Liver (tissue), 9 donors: ENCODE data around the gene DAPP1. TPM values are rescaled to one million over a fixed set of nuclear protein-coding genes. Genes with fewer than 3 reads are reported as not detected.
A peak's percentile ranks its signal among the peaks of the same experiment; 100 is the strongest.

ENCODE experiments used
- DNase-seq: peaks from one replicate; pipeline ENCODE4 v3.0.0-alpha.2; 2017; ENCODE audit warnings: low spot score
- H3K27ac ChIP-seq, 2 donors: one replicate each; pipeline ENCODE4 v1.7.0; 2013; ENCODE audit warnings: inconsistent platforms in 2 of 2, low read length in 2 of 2, control low read depth in 1 of 2, low read depth in 1 of 2, mild to moderate bottlenecking in 1 of 2
- H3K27me3 ChIP-seq, 4 donors: one replicate each; pipeline versions ENCODE4 v1.6.1 to v1.7.0; 2013; ENCODE audit warnings: low read length in 3 of 4, inconsistent platforms in 1 of 4, mild to moderate bottlenecking in 1 of 4, moderate library complexity in 1 of 4; ENCODE audit not compliant: control insufficient read depth in 4 of 4, insufficient read depth in 4 of 4
- H3K36me3 ChIP-seq, 4 donors: one replicate each; pipeline versions ENCODE4 v1.6.1 to v1.7.0; 2013; ENCODE audit warnings: low read length in 3 of 4, mild to moderate bottlenecking in 3 of 4, low read depth in 1 of 4, moderate library complexity in 1 of 4; ENCODE audit not compliant: control insufficient read depth in 4 of 4, insufficient read depth in 3 of 4
- H3K4me1 ChIP-seq, 4 donors: one replicate each; pipeline versions ENCODE4 v1.6.1 to v1.7.0; 2013; ENCODE audit warnings: low read length in 3 of 4, mild to moderate bottlenecking in 3 of 4, moderate library complexity in 1 of 4; ENCODE audit not compliant: control insufficient read depth in 4 of 4, insufficient read depth in 4 of 4
- H3K4me3 ChIP-seq, 3 donors: one replicate each; pipeline versions ENCODE4 v1.6.1 to v1.7.0; 2013; ENCODE audit warnings: low read length in 3 of 3, control low read depth in 1 of 3, low read depth in 1 of 3, mild to moderate bottlenecking in 1 of 3
- H3K9ac ChIP-seq, 2 donors: one replicate each; pipeline ENCODE4 v1.7.0; 2013; ENCODE audit warnings: low read length in 2 of 2, mild to moderate bottlenecking in 2 of 2, moderate library complexity in 2 of 2, control low read depth in 1 of 2, low read depth in 1 of 2
- H3K9me3 ChIP-seq, 4 donors: one replicate each; pipeline versions ENCODE4 v1.6.1 to v1.7.0; 2013; ENCODE audit warnings: low read length in 3 of 4; ENCODE audit not compliant: control insufficient read depth in 4 of 4
- EGR1 ChIP-seq, 2 donors: IDR thresholded peaks; 2 replicates each; pipeline ENCODE4 v1.6.1; 2016 to 2018; ENCODE audit warnings: antibody characterized with exemption in 2 of 2, low read depth in 2 of 2
- FOXA1 ChIP-seq: IDR thresholded peaks from 2 replicates; pipeline ENCODE4 v1.6.1; 2016; ENCODE audit warnings: antibody characterized with exemption
- FOXA2 ChIP-seq: IDR thresholded peaks from 2 replicates; pipeline ENCODE4 v1.6.1; 2016; ENCODE audit warnings: antibody characterized with exemption
- GABPA ChIP-seq, 2 donors: IDR thresholded peaks in 1 of 2; conservative IDR thresholded peaks in 1 of 2; 2 replicates each; pipeline ENCODE4 v1.6.1; 2016; ENCODE audit warnings: antibody characterized with exemption in 2 of 2, mild to moderate bottlenecking in 1 of 2, moderate library complexity in 1 of 2
- HNF4A ChIP-seq, 2 donors: conservative IDR thresholded peaks; 2 replicates each; pipeline ENCODE4 v1.6.1; 2016; ENCODE audit warnings: antibody characterized with exemption in 2 of 2, mild to moderate bottlenecking in 2 of 2
- HNF4G ChIP-seq: IDR thresholded peaks from 2 replicates; pipeline ENCODE4 v1.6.1; 2016; ENCODE audit warnings: antibody characterized with exemption
- JUND ChIP-seq, 2 donors: IDR thresholded peaks; 2 replicates each; pipeline ENCODE4 v1.6.1; 2016; ENCODE audit warnings: antibody characterized with exemption in 2 of 2
- NR2F2 ChIP-seq: IDR thresholded peaks from 2 replicates; pipeline ENCODE4 v1.6.1; 2016; ENCODE audit warnings: antibody characterized with exemption
- RAD21 ChIP-seq, 2 donors: IDR thresholded peaks; 2 replicates each; pipeline ENCODE4 v1.6.1; 2016; ENCODE audit warnings: antibody characterized with exemption in 2 of 2, mild to moderate bottlenecking in 2 of 2
- RXRA ChIP-seq, 2 donors: IDR thresholded peaks; 2 replicates each; pipeline ENCODE4 v1.6.1; 2017 to 2018; ENCODE audit warnings: antibody characterized with exemption in 2 of 2, mild to moderate bottlenecking in 1 of 2
- SP1 ChIP-seq: IDR thresholded peaks from 2 replicates; pipeline ENCODE4 v1.6.1; 2018; ENCODE audit warnings: antibody characterized with exemption, mild to moderate bottlenecking
- TAF1 ChIP-seq: conservative IDR thresholded peaks from 2 replicates; pipeline ENCODE4 v1.6.1; 2016; ENCODE audit warnings: antibody characterized with exemption, mild to moderate bottlenecking
- YY1 ChIP-seq: IDR thresholded peaks from 2 replicates; pipeline ENCODE4 v1.6.1; 2016; ENCODE audit warnings: antibody characterized with exemption, mild to moderate bottlenecking
- WGBS: extraction: QIAGEN DNeasy Blood & Tissue Kit; methylation state at CpG from one replicate; pipeline ENCODE4 v1.1.7; 2013; 5-methylcytosine and 5-hydroxymethylcytosine counted together
- polyA plus RNA-seq, 2 donors: library from polyadenylated mRNA; stranded (reverse) in 1 of 2; unstranded in 1 of 2; fragments of 200-250 nt in 1 of 2; fragments of >200 nt in 1 of 2; fragmentation: Nextera tagmentation in 1 of 2; extraction: Ambion mirVana in 1 of 2; gene quantifications; one replicate each; pipeline versions ENCODE4 v1.2.1 to v1.2.3, GENCODE V29; 2013 to 2015
- total RNA-seq, 2 donors: library from RNA; depleted of rRNA; stranded (reverse); fragments of >200 nt; gene quantifications; one replicate each; pipeline ENCODE4 v1.2.3, GENCODE V29; 2014
- TF ChIP-seq, protein P1 (sequence below): IDR thresholded peaks from 2 replicates; pipeline ENCODE4 v1.6.1; 2016; ENCODE audit warnings: antibody characterized with exemption
- TF ChIP-seq, protein P2 (sequence below): IDR thresholded peaks from 2 replicates; pipeline ENCODE4 v1.6.1; 2016; ENCODE audit warnings: antibody characterized with exemption, mild to moderate bottlenecking
- TF ChIP-seq, protein P3 (sequence below): IDR thresholded peaks from 2 replicates; pipeline ENCODE4 v1.6.1; 2016; ENCODE audit warnings: antibody characterized with exemption
- TF ChIP-seq, protein P4 (sequence below): IDR thresholded peaks from 2 replicates; pipeline ENCODE4 v1.6.1; 2016; ENCODE audit warnings: antibody characterized with exemption
- TF ChIP-seq, protein P5 (sequence below): fragments of 150-350 bp; IDR thresholded peaks from 2 replicates; pipeline ENCODE4 v1.5.1; 2017; ENCODE audit warnings: improper control_type of control experiment, low read depth, low read length; ENCODE audit not compliant: missing input control
- donor health status: healthy.
- donor health status: healthy.
- donor health status: healthy.
- donor health status: healthy.
- donor health status: healthy.

The DAPP1 gene
- total and polyA plus RNA-seq, 4 donors: 0.53 to 4.8 (median 0.91) TPM

DNA sequence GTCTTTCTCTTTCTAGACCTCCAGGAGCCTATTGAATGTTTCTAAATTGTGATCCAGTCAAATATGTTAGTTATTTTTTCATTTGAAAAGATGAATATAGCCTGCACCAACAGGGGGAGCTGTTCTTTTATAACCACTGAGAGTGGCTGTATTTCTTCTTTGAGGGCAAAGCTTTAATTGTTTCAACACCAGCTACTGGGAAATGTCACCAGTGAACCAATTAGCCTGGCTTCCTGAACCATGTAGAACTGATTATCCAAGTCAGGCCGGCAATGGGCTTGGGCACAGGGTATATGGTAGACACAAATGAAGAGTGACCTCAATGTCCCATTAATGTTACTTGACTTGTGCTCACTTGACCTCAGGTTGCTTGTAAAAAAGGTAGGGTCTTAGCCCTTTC is 4.8 kb upstream of the DAPP1 start:
- Histone ChIP-seq H3K36me3 (no peaks in the 10 kb centered on the region), H3K27me3 (no peaks in the 10 kb centered on the region), H3K9me3 (no peaks in the 10 kb centered on the region), H3K4me1 (no peaks in the 10 kb centered on the region), H3K9ac (no peak overlapping the region), H3K27ac (no peak overlapping the region), H3K4me3 (no peak overlapping the region)
- TF ChIP-seq, protein P1, sequence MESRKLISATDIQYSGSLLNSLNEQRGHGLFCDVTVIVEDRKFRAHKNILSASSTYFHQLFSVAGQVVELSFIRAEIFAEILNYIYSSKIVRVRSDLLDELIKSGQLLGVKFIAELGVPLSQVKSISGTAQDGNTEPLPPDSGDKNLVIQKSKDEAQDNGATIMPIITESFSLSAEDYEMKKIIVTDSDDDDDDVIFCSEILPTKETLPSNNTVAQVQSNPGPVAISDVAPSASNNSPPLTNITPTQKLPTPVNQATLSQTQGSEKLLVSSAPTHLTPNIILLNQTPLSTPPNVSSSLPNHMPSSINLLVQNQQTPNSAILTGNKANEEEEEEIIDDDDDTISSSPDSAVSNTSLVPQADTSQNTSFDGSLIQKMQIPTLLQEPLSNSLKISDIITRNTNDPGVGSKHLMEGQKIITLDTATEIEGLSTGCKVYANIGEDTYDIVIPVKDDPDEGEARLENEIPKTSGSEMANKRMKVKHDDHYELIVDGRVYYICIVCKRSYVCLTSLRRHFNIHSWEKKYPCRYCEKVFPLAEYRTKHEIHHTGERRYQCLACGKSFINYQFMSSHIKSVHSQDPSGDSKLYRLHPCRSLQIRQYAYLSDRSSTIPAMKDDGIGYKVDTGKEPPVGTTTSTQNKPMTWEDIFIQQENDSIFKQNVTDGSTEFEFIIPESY: no peak
- no peak for TF ChIP-seq EGR1 (IDR thresholded peaks at IDR 0.05; ENCODE audit: low read depth in 2 of 2)
- TF ChIP-seq, protein P2, sequence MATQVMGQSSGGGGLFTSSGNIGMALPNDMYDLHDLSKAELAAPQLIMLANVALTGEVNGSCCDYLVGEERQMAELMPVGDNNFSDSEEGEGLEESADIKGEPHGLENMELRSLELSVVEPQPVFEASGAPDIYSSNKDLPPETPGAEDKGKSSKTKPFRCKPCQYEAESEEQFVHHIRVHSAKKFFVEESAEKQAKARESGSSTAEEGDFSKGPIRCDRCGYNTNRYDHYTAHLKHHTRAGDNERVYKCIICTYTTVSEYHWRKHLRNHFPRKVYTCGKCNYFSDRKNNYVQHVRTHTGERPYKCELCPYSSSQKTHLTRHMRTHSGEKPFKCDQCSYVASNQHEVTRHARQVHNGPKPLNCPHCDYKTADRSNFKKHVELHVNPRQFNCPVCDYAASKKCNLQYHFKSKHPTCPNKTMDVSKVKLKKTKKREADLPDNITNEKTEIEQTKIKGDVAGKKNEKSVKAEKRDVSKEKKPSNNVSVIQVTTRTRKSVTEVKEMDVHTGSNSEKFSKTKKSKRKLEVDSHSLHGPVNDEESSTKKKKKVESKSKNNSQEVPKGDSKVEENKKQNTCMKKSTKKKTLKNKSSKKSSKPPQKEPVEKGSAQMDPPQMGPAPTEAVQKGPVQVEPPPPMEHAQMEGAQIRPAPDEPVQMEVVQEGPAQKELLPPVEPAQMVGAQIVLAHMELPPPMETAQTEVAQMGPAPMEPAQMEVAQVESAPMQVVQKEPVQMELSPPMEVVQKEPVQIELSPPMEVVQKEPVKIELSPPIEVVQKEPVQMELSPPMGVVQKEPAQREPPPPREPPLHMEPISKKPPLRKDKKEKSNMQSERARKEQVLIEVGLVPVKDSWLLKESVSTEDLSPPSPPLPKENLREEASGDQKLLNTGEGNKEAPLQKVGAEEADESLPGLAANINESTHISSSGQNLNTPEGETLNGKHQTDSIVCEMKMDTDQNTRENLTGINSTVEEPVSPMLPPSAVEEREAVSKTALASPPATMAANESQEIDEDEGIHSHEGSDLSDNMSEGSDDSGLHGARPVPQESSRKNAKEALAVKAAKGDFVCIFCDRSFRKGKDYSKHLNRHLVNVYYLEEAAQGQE: no peak
- TF ChIP-seq, protein P3, sequence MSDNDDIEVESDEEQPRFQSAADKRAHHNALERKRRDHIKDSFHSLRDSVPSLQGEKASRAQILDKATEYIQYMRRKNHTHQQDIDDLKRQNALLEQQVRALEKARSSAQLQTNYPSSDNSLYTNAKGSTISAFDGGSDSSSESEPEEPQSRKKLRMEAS: no peak
- TF ChIP-seq, protein P4, sequence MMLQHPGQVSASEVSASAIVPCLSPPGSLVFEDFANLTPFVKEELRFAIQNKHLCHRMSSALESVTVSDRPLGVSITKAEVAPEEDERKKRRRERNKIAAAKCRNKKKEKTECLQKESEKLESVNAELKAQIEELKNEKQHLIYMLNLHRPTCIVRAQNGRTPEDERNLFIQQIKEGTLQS: no peak
- no peak for TF ChIP-seq YY1
- TF ChIP-seq RAD21 (IDR thresholded peaks at IDR 0.05): peak; percentile 76 to 82
- no peak for TF ChIP-seq RXRA (IDR thresholded peaks at IDR 0.05)
- no peak for TF ChIP-seq FOXA1
- no peak for TF ChIP-seq HNF4G
- TF ChIP-seq FOXA2: no peak
- TF ChIP-seq, protein P5, sequence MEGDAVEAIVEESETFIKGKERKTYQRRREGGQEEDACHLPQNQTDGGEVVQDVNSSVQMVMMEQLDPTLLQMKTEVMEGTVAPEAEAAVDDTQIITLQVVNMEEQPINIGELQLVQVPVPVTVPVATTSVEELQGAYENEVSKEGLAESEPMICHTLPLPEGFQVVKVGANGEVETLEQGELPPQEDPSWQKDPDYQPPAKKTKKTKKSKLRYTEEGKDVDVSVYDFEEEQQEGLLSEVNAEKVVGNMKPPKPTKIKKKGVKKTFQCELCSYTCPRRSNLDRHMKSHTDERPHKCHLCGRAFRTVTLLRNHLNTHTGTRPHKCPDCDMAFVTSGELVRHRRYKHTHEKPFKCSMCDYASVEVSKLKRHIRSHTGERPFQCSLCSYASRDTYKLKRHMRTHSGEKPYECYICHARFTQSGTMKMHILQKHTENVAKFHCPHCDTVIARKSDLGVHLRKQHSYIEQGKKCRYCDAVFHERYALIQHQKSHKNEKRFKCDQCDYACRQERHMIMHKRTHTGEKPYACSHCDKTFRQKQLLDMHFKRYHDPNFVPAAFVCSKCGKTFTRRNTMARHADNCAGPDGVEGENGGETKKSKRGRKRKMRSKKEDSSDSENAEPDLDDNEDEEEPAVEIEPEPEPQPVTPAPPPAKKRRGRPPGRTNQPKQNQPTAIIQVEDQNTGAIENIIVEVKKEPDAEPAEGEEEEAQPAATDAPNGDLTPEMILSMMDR: peak; percentile 59
- TF ChIP-seq HNF4A (conservative IDR thresholded peaks at IDR 0.05): no peak
- TF ChIP-seq GABPA (IDR thresholded peaks at IDR 0.05 in 1 of 2, conservative IDR thresholded peaks at IDR 0.05 in 1 of 2): no peak
- no peak for TF ChIP-seq NR2F2
- TF ChIP-seq JUND (IDR thresholded peaks at IDR 0.05): no peak
- DNase-seq: no peak
- WGBS: 81% methylated on average over 1 of the region's 1 CpG

DNA sequence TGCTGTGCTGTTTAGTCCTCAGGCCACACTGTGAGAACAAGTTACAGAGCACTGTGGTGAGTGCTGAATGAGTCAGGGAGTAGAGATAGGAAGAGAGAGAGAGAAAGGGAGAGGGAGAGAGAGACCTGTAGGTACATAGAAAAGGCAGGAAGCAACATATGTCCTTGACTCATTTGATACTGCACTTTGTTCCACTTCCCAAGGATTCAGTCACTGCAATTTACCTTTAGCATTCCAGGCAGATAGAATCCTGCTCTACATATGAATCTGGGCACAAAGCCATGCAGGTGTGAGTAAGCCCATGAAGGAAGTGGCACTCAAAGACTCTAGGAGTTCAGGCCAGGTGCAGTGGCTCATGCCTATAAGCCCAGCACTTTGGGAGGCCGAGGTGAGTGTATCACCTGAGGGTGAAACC is 1.0 kb upstream of the DAPP1 start:
- H3K4me3 ChIP-seq: no peak overlapping the region
- 84% methylated on average over 1 of the region's 1 CpG for WGBS
- no peaks in the 10 kb centered on the region for H3K27me3 ChIP-seq
- H3K36me3 ChIP-seq: no peaks in the 10 kb centered on the region
- H3K9ac ChIP-seq: no peak overlapping the region
- no peak overlapping the region for H3K27ac ChIP-seq
- no peak for TF ChIP-seq RXRA (IDR thresholded peaks at IDR 0.05)
- no peak for TF ChIP-seq SP1
- TF ChIP-seq NR2F2: no peak
- no peak for TF ChIP-seq FOXA2
- TF ChIP-seq TAF1: no peak
- TF ChIP-seq, protein P5: no peak
- TF ChIP-seq HNF4G: no peak
- TF ChIP-seq, protein P3: no peak
- no peak for DNase-seq
- no peaks in the 10 kb centered on the region for H3K4me1 ChIP-seq
- H3K9me3 ChIP-seq: no peaks in the 10 kb centered on the region
